Vagina (tissue), 2 donors: ENCODE data around the gene PDGFRA. TPM values are rescaled to one million over a fixed set of nuclear protein-coding genes. Genes with fewer than 3 reads are reported as not detected.

Experiments used
- DNase-seq, 2 donors: peaks; one replicate each; pipeline ENCODE4 v3.0.0-alpha.2; 2017; ENCODE audit errors: extremely low spot score in 2 of 2
- H3K27ac ChIP-seq: fragments of 200-600 bp; sonication (generic); one replicate; pipeline ENCODE4 v1.5.1; 2019
- H3K27me3 ChIP-seq: fragments of 200-600 bp; sonication (generic); one replicate; pipeline ENCODE4 v1.5.1; 2019
- H3K36me3 ChIP-seq, 2 donors: fragments of 200-600 bp; sonication (generic); one replicate each; pipeline ENCODE4 v1.5.1; 2017 to 2019
- H3K4me1 ChIP-seq: fragments of 200-600 bp; sonication (generic); one replicate; pipeline ENCODE4 v1.5.1; 2019
- H3K4me3 ChIP-seq, 2 donors: fragments of 200-600 bp; sonication (generic); 1 replicate in 1 of 2; 2 replicates in 1 of 2; pipeline ENCODE4 v1.5.1; 2016 to 2019
- H3K9me3 ChIP-seq: fragments of 200-600 bp; sonication (generic); one replicate; pipeline ENCODE4 v1.5.1; 2019
- POLR2A ChIP-seq, 2 donors: fragments of 450-650 bp; IDR thresholded peaks; one replicate each; pipeline ENCODE4 v1.6.1; 2017; ENCODE audit warnings: antibody characterized with exemption in 2 of 2, mild to moderate bottlenecking in 2 of 2, moderate library complexity in 2 of 2
- POLR2AphosphoS5 ChIP-seq, 2 donors: sonication (generic); formaldehyde crosslinking; IDR thresholded peaks; one replicate each; pipeline ENCODE4 v1.9.0; 2017; ENCODE audit warnings: antibody characterized with exemption in 2 of 2, mild to moderate bottlenecking in 2 of 2, low read depth in 1 of 2; ENCODE audit not compliant: insufficient read depth in 1 of 2
- intact Hi-C: fragments of 100-400 bp; cut with DNase I; formaldehyde crosslinking; loops from one replicate; pipeline ENCODE4 v1.15.1; 2023
- total RNA-seq: library from RNA; depleted of rRNA; stranded (reverse); fragments of >200 nt; gene quantifications from one replicate; pipeline ENCODE4 v1.2.3, GENCODE V29; 2016
- TF ChIP-seq, protein P1 (sequence below), 3 experiments: fragments of 450-650 bp in 2 of 3; fragments of 200-600 bp in 1 of 3; sonication (generic) in 1 of 3; IDR thresholded peaks; one replicate each; pipeline ENCODE4 v1.5.1; 2017 to 2019; ENCODE audit warnings: antibody characterized with exemption in 3 of 3, mild to moderate bottlenecking in 2 of 3, moderate library complexity in 2 of 3

The PDGFRA gene
- total RNA-seq, 1 donor from 2014 or later: 141 TPM

- Histone ChIP-seq H3K27me3 (no peaks in the 10 kb centered on the region), H3K36me3 (no peaks in the 10 kb centered on the region), H3K4me3 (no peak overlapping the region), H3K27ac (no peak overlapping the region), H3K9me3 (no peaks in the 10 kb centered on the region), H3K4me1 (no peaks in the 10 kb centered on the region)
- TF ChIP-seq POLR2A (IDR thresholded peaks at IDR 0.05): no peak
- TF ChIP-seq, protein P1, sequence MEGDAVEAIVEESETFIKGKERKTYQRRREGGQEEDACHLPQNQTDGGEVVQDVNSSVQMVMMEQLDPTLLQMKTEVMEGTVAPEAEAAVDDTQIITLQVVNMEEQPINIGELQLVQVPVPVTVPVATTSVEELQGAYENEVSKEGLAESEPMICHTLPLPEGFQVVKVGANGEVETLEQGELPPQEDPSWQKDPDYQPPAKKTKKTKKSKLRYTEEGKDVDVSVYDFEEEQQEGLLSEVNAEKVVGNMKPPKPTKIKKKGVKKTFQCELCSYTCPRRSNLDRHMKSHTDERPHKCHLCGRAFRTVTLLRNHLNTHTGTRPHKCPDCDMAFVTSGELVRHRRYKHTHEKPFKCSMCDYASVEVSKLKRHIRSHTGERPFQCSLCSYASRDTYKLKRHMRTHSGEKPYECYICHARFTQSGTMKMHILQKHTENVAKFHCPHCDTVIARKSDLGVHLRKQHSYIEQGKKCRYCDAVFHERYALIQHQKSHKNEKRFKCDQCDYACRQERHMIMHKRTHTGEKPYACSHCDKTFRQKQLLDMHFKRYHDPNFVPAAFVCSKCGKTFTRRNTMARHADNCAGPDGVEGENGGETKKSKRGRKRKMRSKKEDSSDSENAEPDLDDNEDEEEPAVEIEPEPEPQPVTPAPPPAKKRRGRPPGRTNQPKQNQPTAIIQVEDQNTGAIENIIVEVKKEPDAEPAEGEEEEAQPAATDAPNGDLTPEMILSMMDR (IDR thresholded peaks at IDR 0.05): no peak
- TF ChIP-seq POLR2AphosphoS5 (IDR thresholded peaks at IDR 0.05; ENCODE audit: insufficient read depth in 1 of 2, low read depth in 1 of 2): no peak
- intact Hi-C loops: no loop called here
- no peak for DNase-seq
Measured at GRCh38 chr4:54317690-54318089, 88.6 kb downstream of the PDGFRA start.

DNA sequence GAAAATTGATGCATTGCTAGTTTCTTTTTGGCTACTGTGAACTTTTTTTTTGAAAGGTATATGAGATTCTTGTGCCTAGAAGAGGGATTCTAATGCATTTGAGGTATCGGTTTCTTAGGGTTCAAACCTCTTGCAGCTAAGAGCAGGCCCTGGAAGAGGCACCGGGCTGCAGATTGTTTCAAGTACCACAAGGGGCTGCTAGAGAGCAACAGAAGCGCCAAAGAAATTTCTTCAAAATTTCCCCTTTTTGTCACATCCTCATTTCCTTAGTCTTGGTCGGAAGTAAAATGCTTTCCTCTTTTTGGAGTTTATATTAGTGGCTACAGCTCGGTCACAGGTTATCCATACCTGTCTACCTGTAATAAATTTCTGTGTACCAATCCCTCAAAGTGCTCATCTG, 89.8 kb downstream of the PDGFRA start:
- no peak for DNase-seq
- no peaks in the 10 kb centered on the region for H3K9me3 ChIP-seq
- H3K27me3 ChIP-seq: no peaks in the 10 kb centered on the region
- H3K4me1 ChIP-seq: no peaks in the 10 kb centered on the region
- H3K27ac ChIP-seq: no peak overlapping the region
- no peak overlapping the region for H3K4me3 ChIP-seq
- TF ChIP-seq, protein P1 (IDR thresholded peaks at IDR 0.05): peak; percentile 30 to 40 (median 34)
- no peak for TF ChIP-seq POLR2AphosphoS5 (IDR thresholded peaks at IDR 0.05; ENCODE audit: insufficient read depth in 1 of 2, low read depth in 1 of 2)
- no peaks in the 10 kb centered on the region for H3K36me3 ChIP-seq
- intact Hi-C loops: no loop called here

GRCh38 chr4:54320826-54321685, 92.0 kb downstream of the PDGFRA start:
- Histone ChIP-seq H3K27ac (no peak overlapping the region), H3K4me3 (no peak overlapping the region), H3K36me3 (no peaks in the 10 kb centered on the region), H3K27me3 (no peaks in the 10 kb centered on the region), H3K9me3 (no peaks in the 10 kb centered on the region), H3K4me1 (no peaks in the 10 kb centered on the region)
- no peak for DNase-seq
- TF ChIP-seq, protein P1 (IDR thresholded peaks at IDR 0.05): no peak
- no peak for TF ChIP-seq POLR2A (IDR thresholded peaks at IDR 0.05)
- no peak for TF ChIP-seq POLR2AphosphoS5 (IDR thresholded peaks at IDR 0.05; ENCODE audit: insufficient read depth in 1 of 2, low read depth in 1 of 2)
- intact Hi-C loops: loop anchor here (10.0 kb wide), 2 partner anchors 124 to 644 kb away; no protein-coding TSS in a partner anchor

GRCh38 chr4:54322818-54323417, 93.8 kb downstream of the PDGFRA start:
- H3K4me3 ChIP-seq: no peak overlapping the region
- no peaks in the 10 kb centered on the region for H3K27me3 ChIP-seq
- H3K36me3 ChIP-seq: no peaks in the 10 kb centered on the region
- TF ChIP-seq, protein P1 (IDR thresholded peaks at IDR 0.05): peak in 1 of 3 experiments; percentile 56
- no peak for TF ChIP-seq POLR2AphosphoS5 (IDR thresholded peaks at IDR 0.05; ENCODE audit: insufficient read depth in 1 of 2, low read depth in 1 of 2)
- no peak for TF ChIP-seq POLR2A (IDR thresholded peaks at IDR 0.05)
- H3K27ac ChIP-seq: no peak overlapping the region
- no peak for DNase-seq
- H3K4me1 ChIP-seq: no peaks in the 10 kb centered on the region
- H3K9me3 ChIP-seq: no peaks in the 10 kb centered on the region
- intact Hi-C loops: loop anchor here (10.0 kb wide), 2 partner anchors 122 to 642 kb away; no protein-coding TSS in a partner anchor
